DOHH2 (cell line): Measurements from ENCODE around the gene SVIL.

Source experiments
- CTCF ChIP-seq: fragments of 200-600 bp; sonication (generic); IDR thresholded peaks from one replicate; pipeline ENCODE4 v1.5.1; 2014; ENCODE audit warnings: antibody characterized with exemption, mild to moderate bottlenecking, low read depth, low read length; ENCODE audit not compliant: poor library complexity, severe bottlenecking
- EZH2phosphoT487 ChIP-seq: fragments of 200-600 bp; sonication (generic); IDR thresholded peaks from 2 replicates; pipeline ENCODE4 v1.6.1; 2017; ENCODE audit warnings: borderline replicate concordance, mild to moderate bottlenecking, antibody characterized with exemption, low read length, moderate library complexity, mixed read lengths

GRCh38 chr10:29492774-29493173 is 142.0 kb downstream of the SVIL start:
- no peak for TF ChIP-seq CTCF
- TF ChIP-seq EZH2phosphoT487 = no peak
